ENCODE results near the gene FAM180B.
"Not testable (repeated sequence)": the region's sequence is repeated elsewhere in the genome, so short reads cannot be mapped to it uniquely, and the experiment has no call there.

FAM180B gene

GRCh38 chr11:47586098-47586855, at the start of gene FAM180B:
TSS of gene FAM180B (plus strand) at chr11:47586678. CDS start at chr11:47586769, 91 bp downstream.
- no peak for DNase-seq

GRCh38 chr11:47536915-47537314, 49.6 kb upstream of the FAM180B start:
- DNase-seq, result peak; percentile 25 to 64

GRCh38 chr11:47538741-47539565, 47.5 kb upstream of the FAM180B start:
- DNase-seq, result peak in 1 of 2 experiments; percentile 33

- DNase-seq, result no peak
Observed at GRCh38 chr11:47539681-47540039, 46.8 kb upstream of the FAM180B start.

GRCh38 chr11:47541070-47541469, 45.4 kb upstream of the FAM180B start:
- DNase-seq, result no peak

- no peak for DNase-seq
Observed at GRCh38 chr11:47545298-47545697, 41.2 kb upstream of the FAM180B start.

- DNase-seq, result not testable (repeated sequence)
Observed at GRCh38 chr11:47546274-47546673, 40.2 kb upstream of the FAM180B start.

- no peak for DNase-seq
Observed at GRCh38 chr11:47550288-47551047, 36.0 kb upstream of the FAM180B start.

- DNase-seq, result peak in 1 of 2 experiments; percentile 16
Observed at GRCh38 chr11:47551086-47551485, 35.4 kb upstream of the FAM180B start.

- peak; percentile 18 to 30 for DNase-seq
Observed at GRCh38 chr11:47552056-47552565, 34.4 kb upstream of the FAM180B start.

- DNase-seq, result peak; percentile 85 to 98
Observed at GRCh38 chr11:47552566-47553405, 33.7 kb upstream of the FAM180B start, which contains the start of gene CELF1. TSS of gene CELF1 (minus strand) at chr11:47553132. CDS start at chr11:47499523, 53,609 bp downstream.

GRCh38 chr11:47553406-47553743, 33.1 kb upstream of the FAM180B start:
- DNase-seq, result no peak

- DNase-seq, result not testable (repeated sequence)
Observed at GRCh38 chr11:47557004-47557403, 29.5 kb upstream of the FAM180B start.

GRCh38 chr11:47558695-47559094, 27.8 kb upstream of the FAM180B start:
- DNase-seq, result no peak

GRCh38 chr11:47560426-47560825, 26.1 kb upstream of the FAM180B start:
- DNase-seq, result no peak

GRCh38 chr11:47562393-47562792, 24.1 kb upstream of the FAM180B start:
- not testable (repeated sequence) for DNase-seq

GRCh38 chr11:47564366-47564765, 22.1 kb upstream of the FAM180B start:
- not testable (repeated sequence) for DNase-seq

GRCh38 chr11:47564933-47565339, 21.5 kb upstream of the FAM180B start:
- DNase-seq, result no peak

- peak in 1 of 2 experiments; percentile 79 for DNase-seq
Observed at GRCh38 chr11:47565340-47566148, 20.9 kb upstream of the FAM180B start, which contains the start of gene PTPMT1. TSS of gene PTPMT1 (plus strand) at chr11:47565599. CDS start at chr11:47565623, 24 bp downstream.

GRCh38 chr11:47566149-47566698, 20.3 kb upstream of the FAM180B start:
- DNase-seq, result no peak

- DNase-seq, result no peak
Observed at GRCh38 chr11:47569646-47570045, 16.8 kb upstream of the FAM180B start.

Data from NCI-H446 (cell line).